ENCODE data around the gene HELT.
"Not testable (repeated sequence)": the region's sequence is repeated elsewhere in the genome, so short reads cannot be mapped to it uniquely, and the experiment has no call there.

The HELT gene

DNA sequence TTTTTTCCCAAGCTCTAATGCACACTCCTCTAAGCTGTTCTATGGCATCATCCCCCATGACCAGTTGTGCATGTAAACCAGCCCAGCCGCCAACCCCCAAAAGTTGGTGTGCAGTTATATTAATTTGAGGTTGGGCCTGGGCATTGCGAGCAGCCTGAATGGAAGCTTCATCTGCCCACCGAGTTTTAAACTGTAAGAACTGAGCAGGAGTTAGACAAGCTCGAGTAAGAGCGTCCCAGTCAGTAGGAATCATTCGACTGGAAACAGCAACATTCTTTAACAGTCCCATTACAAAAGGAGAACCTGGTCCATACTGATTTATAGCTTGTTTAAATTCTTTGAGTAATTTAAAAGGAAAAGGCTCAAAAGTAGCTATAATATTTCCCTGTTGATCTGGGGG lies 32.0 kb downstream of the HELT start:
- WGBS (ENCODE audit: extremely low coverage, insufficient coverage, low lambda C conversion rate): no CpG with 5 or more reads among the region's 6 CpGs
- H4K8ac ChIP-seq (ENCODE audit: low read depth, low read length); H3K27me3 ChIP-seq (ENCODE audit: insufficient read depth, low read length, poor library complexity): not testable (repeated sequence)

DNA sequence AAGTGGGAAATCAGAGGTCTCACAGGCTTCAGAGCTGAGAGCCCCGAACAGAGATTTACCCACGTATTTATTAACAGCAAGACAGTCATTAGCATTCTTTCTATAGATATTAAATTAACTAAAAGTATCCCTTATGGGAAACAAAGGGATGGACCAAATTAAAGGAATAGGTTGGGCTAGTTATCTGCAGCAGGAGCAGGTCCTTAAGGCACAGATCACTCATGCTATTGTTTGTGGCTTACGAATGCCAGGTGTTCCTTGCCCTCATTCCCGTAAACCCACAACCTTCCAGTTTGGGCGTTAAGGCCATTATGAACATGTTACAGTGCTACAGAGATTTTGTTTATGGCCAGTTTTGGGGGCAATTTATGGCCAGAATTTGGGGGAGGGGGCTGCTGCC lies 33.0 kb downstream of the HELT start:
- not testable (repeated sequence) for H3K4me1 ChIP-seq (ENCODE audit: control insufficient read depth, low read depth, low read length); H3K4me2 ChIP-seq (ENCODE audit: low read length); H3K36me3 ChIP-seq (ENCODE audit: control insufficient read depth, insufficient read depth, low read length); H2AK5ac ChIP-seq (ENCODE audit: low read length); H3K9ac ChIP-seq (ENCODE audit: low read length); H3K56ac ChIP-seq (ENCODE audit: low read length); DNase-seq; H3K27ac ChIP-seq (ENCODE audit: low read depth, low read length); H3K27me3 ChIP-seq (ENCODE audit: insufficient read depth, low read length, poor library complexity); H3K79me2 ChIP-seq (ENCODE audit: control insufficient read depth, insufficient read depth, low read length); H2BK120ac ChIP-seq (ENCODE audit: low read depth, low read length); H3K4me3 ChIP-seq (ENCODE audit: low read length); H2BK15ac ChIP-seq (replicated peaks; ENCODE audit: low read depth); H4K8ac ChIP-seq (ENCODE audit: low read depth, low read length); H3K4ac ChIP-seq (ENCODE audit: low read depth, low read length); H3K18ac ChIP-seq (ENCODE audit: low read length); H2BK5ac ChIP-seq (ENCODE audit: low read length); H4K5ac ChIP-seq (ENCODE audit: low read length); H3K23ac ChIP-seq (ENCODE audit: low read length); H3K79me1 ChIP-seq (ENCODE audit: low read length)
- WGBS (ENCODE audit: extremely low coverage, insufficient coverage, low lambda C conversion rate): no CpG with 5 or more reads among the region's 5 CpGs

More for the DNA sequence above, 32.0 kb downstream of the HELT start:
- not testable (repeated sequence) for H3K4me1 ChIP-seq (ENCODE audit: control insufficient read depth, low read depth, low read length); H3K4ac ChIP-seq (ENCODE audit: low read depth, low read length); H3K36me3 ChIP-seq (ENCODE audit: control insufficient read depth, insufficient read depth, low read length); H3K9ac ChIP-seq (ENCODE audit: low read length); H2BK15ac ChIP-seq (replicated peaks; ENCODE audit: low read depth); H2AK5ac ChIP-seq (ENCODE audit: low read length); DNase-seq; H2BK5ac ChIP-seq (ENCODE audit: low read length); H3K27ac ChIP-seq (ENCODE audit: low read depth, low read length); H3K79me1 ChIP-seq (ENCODE audit: low read length); H2BK120ac ChIP-seq (ENCODE audit: low read depth, low read length); H3K4me2 ChIP-seq (ENCODE audit: low read length); H3K18ac ChIP-seq (ENCODE audit: low read length); H3K79me2 ChIP-seq (ENCODE audit: control insufficient read depth, insufficient read depth, low read length); H3K56ac ChIP-seq (ENCODE audit: low read length); H3K4me3 ChIP-seq (ENCODE audit: low read length); H4K5ac ChIP-seq (ENCODE audit: low read length); H3K23ac ChIP-seq (ENCODE audit: low read length)

DNA sequence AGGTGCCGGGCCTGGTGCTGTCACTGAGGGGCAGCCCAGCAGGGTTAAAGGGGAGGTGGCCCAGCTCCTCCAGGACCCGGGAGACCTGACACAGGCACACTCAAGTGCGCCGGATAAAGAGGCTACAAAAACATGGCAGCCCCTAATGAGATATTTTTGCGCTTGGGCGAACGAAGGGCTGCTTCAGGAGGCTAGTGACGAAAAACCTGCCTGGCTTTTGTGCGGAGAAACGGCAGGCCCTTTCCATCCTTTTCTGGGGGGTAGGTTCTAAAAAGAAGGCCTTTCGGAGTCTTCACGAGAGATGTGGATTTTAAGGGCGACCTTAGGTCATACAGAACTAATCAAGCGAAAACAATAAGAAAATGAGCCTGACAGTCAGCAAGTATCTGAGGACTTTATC lies 35.5 kb downstream of the HELT start:
- H3K27me3 ChIP-seq (ENCODE audit: insufficient read depth, low read length, poor library complexity): no peaks in the 10 kb centered on the region
- H2BK5ac ChIP-seq (ENCODE audit: low read length): no peak overlapping the region
- WGBS (ENCODE audit: extremely low coverage, insufficient coverage, low lambda C conversion rate): no CpG with 5 or more reads among the region's 14 CpGs

DNA sequence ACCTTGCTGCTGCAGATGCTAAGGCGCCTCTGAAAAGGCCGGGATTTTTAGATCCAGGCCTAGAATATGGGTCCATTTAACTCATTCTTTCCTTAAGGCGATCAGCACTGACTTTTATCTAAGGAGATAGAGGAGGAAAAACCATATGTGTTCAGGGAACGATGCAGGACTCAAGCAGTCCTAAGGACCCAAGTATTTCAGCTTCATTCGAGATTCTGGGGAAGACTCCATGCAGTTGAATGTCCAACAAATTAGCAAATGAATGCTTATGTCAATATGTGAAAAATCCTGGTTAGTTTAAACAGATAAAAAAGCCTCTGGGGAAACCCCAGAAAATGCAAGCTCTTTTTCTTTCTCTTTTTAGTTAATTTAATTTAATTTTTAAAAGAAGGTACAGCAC lies 36.0 kb downstream of the HELT start:
- Histone ChIP-seq H2BK120ac (ENCODE audit: low read depth, low read length) (no peak overlapping the region), H3K27me3 (ENCODE audit: insufficient read depth, low read length, poor library complexity) (no peaks in the 10 kb centered on the region), H3K56ac (ENCODE audit: low read length) (no peak overlapping the region), H3K36me3 (ENCODE audit: control insufficient read depth, insufficient read depth, low read length) (no peaks in the 10 kb centered on the region), H3K23ac (ENCODE audit: low read length) (no peak overlapping the region), H3K79me2 (ENCODE audit: control insufficient read depth, insufficient read depth, low read length) (no peaks in the 10 kb centered on the region), H2BK15ac (replicated peaks; ENCODE audit: low read depth) (no peak overlapping the region), H3K4ac (ENCODE audit: low read depth, low read length) (no peak overlapping the region), H3K4me1 (ENCODE audit: control insufficient read depth, low read depth, low read length) (no peaks in the 10 kb centered on the region), H4K8ac (ENCODE audit: low read depth, low read length) (no peak overlapping the region), H3K9ac (ENCODE audit: low read length) (no peak overlapping the region), H4K5ac (ENCODE audit: low read length) (no peak overlapping the region), H3K18ac (ENCODE audit: low read length) (no peak overlapping the region), H3K79me1 (ENCODE audit: low read length) (no peaks in the 10 kb centered on the region), H3K4me2 (ENCODE audit: low read length) (no peak overlapping the region), H3K4me3 (ENCODE audit: low read length) (no peak overlapping the region), H2BK5ac (ENCODE audit: low read length) (no peak overlapping the region), H3K27ac (ENCODE audit: low read depth, low read length) (no peak overlapping the region), H2AK5ac (ENCODE audit: low read length) (no peak overlapping the region)
- DNase-seq: no peak
- WGBS (ENCODE audit: extremely low coverage, insufficient coverage, low lambda C conversion rate): no CpG with 5 or more reads among the region's 5 CpGs

More for the DNA sequence above, 35.5 kb downstream of the HELT start:
- no peaks in the 10 kb centered on the region for H3K79me2 ChIP-seq (ENCODE audit: control insufficient read depth, insufficient read depth, low read length)
- no peaks in the 10 kb centered on the region for H3K79me1 ChIP-seq (ENCODE audit: low read length)
- no peaks in the 10 kb centered on the region for H3K36me3 ChIP-seq (ENCODE audit: control insufficient read depth, insufficient read depth, low read length)
- H3K56ac ChIP-seq (ENCODE audit: low read length): no peak overlapping the region
- no peak overlapping the region for H2BK120ac ChIP-seq (ENCODE audit: low read depth, low read length)
- no peak overlapping the region for H3K27ac ChIP-seq (ENCODE audit: low read depth, low read length)
- no peak overlapping the region for H3K4me2 ChIP-seq (ENCODE audit: low read length)
- DNase-seq: no peak
- no peak overlapping the region for H4K5ac ChIP-seq (ENCODE audit: low read length)
- no peak overlapping the region for H3K9ac ChIP-seq (ENCODE audit: low read length)
- H4K8ac ChIP-seq (ENCODE audit: low read depth, low read length): no peak overlapping the region
- no peak overlapping the region for H2BK15ac ChIP-seq (replicated peaks; ENCODE audit: low read depth)
- H3K4ac ChIP-seq (ENCODE audit: low read depth, low read length): no peak overlapping the region
- no peak overlapping the region for H3K4me3 ChIP-seq (ENCODE audit: low read length)
- no peak overlapping the region for H3K23ac ChIP-seq (ENCODE audit: low read length)
- H2AK5ac ChIP-seq (ENCODE audit: low read length): no peak overlapping the region
- no peaks in the 10 kb centered on the region for H3K4me1 ChIP-seq (ENCODE audit: control insufficient read depth, low read depth, low read length)
- H3K18ac ChIP-seq (ENCODE audit: low read length): no peak overlapping the region

DNA sequence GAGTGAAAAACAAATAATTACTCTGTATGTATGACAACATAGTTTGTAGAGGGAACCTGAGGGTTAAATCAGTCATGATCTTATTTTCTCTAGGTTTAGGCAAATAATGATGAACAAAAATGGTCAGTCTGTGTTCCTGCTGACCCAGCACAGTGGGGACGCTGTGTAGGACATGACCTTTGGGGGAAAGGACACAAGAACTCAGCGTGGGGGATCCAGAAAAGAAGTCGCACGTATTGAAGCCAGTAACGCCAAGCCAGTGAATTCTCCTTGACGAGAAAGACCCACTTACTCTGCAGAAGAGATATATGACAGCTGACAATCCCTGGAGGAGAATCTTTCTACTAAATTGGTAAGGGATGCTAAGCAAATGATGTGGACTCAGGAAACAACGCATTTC lies 36.6 kb downstream of the HELT start:
- Histone ChIP-seq H2BK120ac (ENCODE audit: low read depth, low read length) (no peak overlapping the region), H3K56ac (ENCODE audit: low read length) (no peak overlapping the region), H3K4ac (ENCODE audit: low read depth, low read length) (no peak overlapping the region), H2AK5ac (ENCODE audit: low read length) (no peak overlapping the region), H3K79me1 (ENCODE audit: low read length) (no peaks in the 10 kb centered on the region), H3K79me2 (ENCODE audit: control insufficient read depth, insufficient read depth, low read length) (no peaks in the 10 kb centered on the region), H2BK5ac (ENCODE audit: low read length) (no peak overlapping the region), H3K4me3 (ENCODE audit: low read length) (no peak overlapping the region), H3K27ac (ENCODE audit: low read depth, low read length) (no peak overlapping the region), H4K8ac (ENCODE audit: low read depth, low read length) (no peak overlapping the region), H3K4me2 (ENCODE audit: low read length) (no peak overlapping the region), H3K18ac (ENCODE audit: low read length) (no peak overlapping the region), H3K23ac (ENCODE audit: low read length) (no peak overlapping the region), H2BK15ac (replicated peaks; ENCODE audit: low read depth) (no peak overlapping the region), H4K5ac (ENCODE audit: low read length) (no peak overlapping the region), H3K9ac (ENCODE audit: low read length) (no peak overlapping the region), H3K4me1 (ENCODE audit: control insufficient read depth, low read depth, low read length) (no peaks in the 10 kb centered on the region), H3K36me3 (ENCODE audit: control insufficient read depth, insufficient read depth, low read length) (no peaks in the 10 kb centered on the region), H3K27me3 (ENCODE audit: insufficient read depth, low read length, poor library complexity) (no peaks in the 10 kb centered on the region)
- no peak for DNase-seq
- no CpG with 5 or more reads among the region's 7 CpGs for WGBS (ENCODE audit: extremely low coverage, insufficient coverage, low lambda C conversion rate)

DNA sequence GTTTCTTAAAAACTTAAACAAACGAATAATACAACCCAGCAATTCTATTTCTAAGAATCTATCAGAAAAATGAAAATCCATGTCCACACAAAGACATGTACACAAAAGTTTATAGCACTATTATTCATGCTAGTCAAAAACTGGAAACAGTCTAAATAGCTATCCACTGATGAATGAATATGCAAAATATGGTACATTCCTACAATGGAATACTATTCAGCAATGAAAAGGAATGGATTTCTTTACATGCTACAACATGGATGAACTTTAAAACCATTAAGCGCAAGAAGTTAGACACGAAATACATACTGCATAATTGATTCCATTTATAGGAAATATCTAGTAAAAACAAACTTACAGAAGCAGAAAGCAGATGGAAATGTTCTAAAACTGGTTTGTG lies 43.3 kb downstream of the HELT start:
- no peaks in the 10 kb centered on the region for H3K27me3 ChIP-seq (ENCODE audit: insufficient read depth, low read length, poor library complexity)

More for the DNA sequence above, 43.3 kb downstream of the HELT start:
- H3K4me1 ChIP-seq (ENCODE audit: control insufficient read depth, low read depth, low read length): no peaks in the 10 kb centered on the region
- no peak overlapping the region for H3K23ac ChIP-seq (ENCODE audit: low read length)
- no peak overlapping the region for H3K9ac ChIP-seq (ENCODE audit: low read length)
- H2AK5ac ChIP-seq (ENCODE audit: low read length): no peak overlapping the region
- H3K79me2 ChIP-seq (ENCODE audit: control insufficient read depth, insufficient read depth, low read length): no peaks in the 10 kb centered on the region
- no peak overlapping the region for H3K4me3 ChIP-seq (ENCODE audit: low read length)
- no peak overlapping the region for H2BK15ac ChIP-seq (replicated peaks; ENCODE audit: low read depth)
- no peak for DNase-seq
- no peak overlapping the region for H2BK120ac ChIP-seq (ENCODE audit: low read depth, low read length)
- H4K8ac ChIP-seq (ENCODE audit: low read depth, low read length): no peak overlapping the region
- H3K56ac ChIP-seq (ENCODE audit: low read length): no peak overlapping the region
- H3K79me1 ChIP-seq (ENCODE audit: low read length): no peaks in the 10 kb centered on the region
- no CpG with 5 or more reads among the region's 3 CpGs for WGBS (ENCODE audit: extremely low coverage, insufficient coverage, low lambda C conversion rate)
- no peak overlapping the region for H3K18ac ChIP-seq (ENCODE audit: low read length)
- no peaks in the 10 kb centered on the region for H3K36me3 ChIP-seq (ENCODE audit: control insufficient read depth, insufficient read depth, low read length)
- H3K4ac ChIP-seq (ENCODE audit: low read depth, low read length): no peak overlapping the region
- no peak overlapping the region for H2BK5ac ChIP-seq (ENCODE audit: low read length)
- no peak overlapping the region for H3K4me2 ChIP-seq (ENCODE audit: low read length)
- no peak overlapping the region for H3K27ac ChIP-seq (ENCODE audit: low read depth, low read length)
- H4K5ac ChIP-seq (ENCODE audit: low read length): no peak overlapping the region
